Mammary epithelial cell (primary cell): Measurements from ENCODE around the gene MEIOSIN.

Experiments used
- CTCF ChIP-seq, 2 donors: IDR thresholded peaks in 1 of 2; conservative IDR thresholded peaks in 1 of 2; 2 replicates each; pipeline ENCODE4 v1.5.1; 2011 to 2012; ENCODE audit warnings: inconsistent platforms in 2 of 2, low read length in 2 of 2, mild to moderate bottlenecking in 2 of 2, control low read depth in 1 of 2, low read depth in 1 of 2; ENCODE audit not compliant: insufficient read depth in 1 of 2; ENCODE audit errors: extremely low read depth in 1 of 2
- EZH2 ChIP-seq: IDR thresholded peaks from 2 replicates; pipeline ENCODE4 v1.6.1; 2012; ENCODE audit warnings: low read length, inconsistent platforms, borderline replicate concordance

- no peak for TF ChIP-seq CTCF (conservative IDR thresholded peaks at IDR 0.05 in 1 of 2, IDR thresholded peaks at IDR 0.05 in 1 of 2; ENCODE audit: extremely low read depth in 1 of 2, insufficient read depth in 1 of 2, low read depth in 1 of 2, low read length in 2 of 2)
- TF ChIP-seq EZH2 = no peak
Observed at GRCh38 chr19:45762870-45763631, 29.8 kb downstream of the MEIOSIN start.
